HCT116 (cell line): Measurements from ENCODE around the gene PARVB.

ENCODE experiments used
- ATF3 ChIP-seq: IDR thresholded peaks from 2 replicates; pipeline ENCODE4 v1.6.1; 2012
- CTCF ChIP-seq, 3 experiments: fragments of 200-600 bp in 1 of 3; sonication (generic) in 1 of 3; IDR thresholded peaks in 2 of 3; conservative IDR thresholded peaks in 1 of 3; 2 replicates each; pipeline ENCODE4 v1.5.1; 2012 to 2017; ENCODE audit warnings: low read depth in 2 of 3, low read length in 2 of 3, antibody characterized with exemption in 1 of 3, borderline replicate concordance in 1 of 3, control low read depth in 1 of 3, mild to moderate bottlenecking in 1 of 3, mixed read lengths in 1 of 3, mixed run types in 1 of 3, moderate library complexity in 1 of 3; ENCODE audit not compliant: insufficient read depth in 1 of 3
- EZH2phosphoT487 ChIP-seq: fragments of 200-600 bp; IDR thresholded peaks from 2 replicates; pipeline ENCODE4 v1.6.1; 2018; ENCODE audit warnings: antibody characterized with exemption, borderline replicate concordance
- JUND ChIP-seq: IDR thresholded peaks from 2 replicates; pipeline ENCODE4 v1.6.1; 2012
- POLR2A ChIP-seq: IDR thresholded peaks from 2 replicates; pipeline ENCODE4 v1.7.0; 2011; ENCODE audit warnings: borderline replicate concordance; ENCODE audit not compliant: insufficient read depth, insufficient read length; ENCODE audit errors: extremely low read depth
- POLR2AphosphoS5 ChIP-seq: IDR thresholded peaks from 2 replicates; pipeline ENCODE4 v1.6.1; 2011; ENCODE audit warnings: mild to moderate bottlenecking, low read depth, low read length, moderate library complexity
- RAD21 ChIP-seq: IDR thresholded peaks from 2 replicates; pipeline ENCODE4 v1.6.1; 2012; ENCODE audit warnings: low read depth, mild to moderate bottlenecking
- REST ChIP-seq: IDR thresholded peaks from 2 replicates; pipeline ENCODE4 v1.6.1; 2012; ENCODE audit warnings: low read depth
- YY1 ChIP-seq: IDR thresholded peaks from 2 replicates; pipeline ENCODE4 v1.6.1; 2011; ENCODE audit warnings: low read length, low read depth, moderate library complexity, mild to moderate bottlenecking; ENCODE audit not compliant: insufficient replicate concordance; ENCODE audit errors: extremely low read depth
- ZFX ChIP-seq: fragments of 450-650 bp; IDR thresholded peaks from 2 replicates; pipeline ENCODE4 v1.6.1; 2017

- TF ChIP-seq POLR2A, result no peak
- TF ChIP-seq CTCF (IDR thresholded peaks at IDR 0.05 in 2 of 3, conservative IDR thresholded peaks at IDR 0.05 in 1 of 3; ENCODE audit: borderline replicate concordance in 1 of 3, insufficient read depth in 1 of 3, low read depth in 2 of 3, low read length in 2 of 3), result no peak
- TF ChIP-seq ATF3, result no peak
- TF ChIP-seq JUND, result no peak
- TF ChIP-seq POLR2AphosphoS5, result no peak
- TF ChIP-seq EZH2phosphoT487, result no peak
- no peak for TF ChIP-seq YY1
- TF ChIP-seq REST, result no peak
- TF ChIP-seq ZFX, result no peak
- no peak for TF ChIP-seq RAD21
Measured at GRCh38 chr22:44116331-44116730, 92.2 kb downstream of the PARVB start.
